GM18867 (cell line): Measurements from ENCODE around the gene RPL27A.

Experiments
- ATAC-seq: cut with Tn5 transposase; IDR thresholded peaks from one replicate; pipeline ENCODE4 v1.9.1; 2021; ENCODE audit warnings: mild to moderate bottlenecking, moderate library complexity; ENCODE audit not compliant: unreplicated experiment

RPL27A gene

GRCh38 chr11:8720352-8720751, 37.8 kb downstream of the RPL27A start:
- no peak for ATAC-seq

- ATAC-seq, result no peak
These were observed 38.4 kb downstream of the RPL27A start for GRCh38 chr11:8720868-8721608.

GRCh38 chr11:8721609-8722500, 39.3 kb downstream of the RPL27A start:
- no peak for ATAC-seq

GRCh38 chr11:8722809-8723208, 40.2 kb downstream of the RPL27A start:
- ATAC-seq, result no peak

GRCh38 chr11:8723711-8724110, 41.1 kb downstream of the RPL27A start:
- no peak for ATAC-seq

- no peak for ATAC-seq
These were observed 42.1 kb downstream of the RPL27A start for GRCh38 chr11:8724682-8725081.

- no peak for ATAC-seq
These were observed 43.8 kb downstream of the RPL27A start for GRCh38 chr11:8726395-8726794.

GRCh38 chr11:8728563-8728962, 46.0 kb downstream of the RPL27A start:
- ATAC-seq, result no peak

- no peak for ATAC-seq
These were observed 46.5 kb downstream of the RPL27A start for GRCh38 chr11:8729067-8729466.

- no peak for ATAC-seq
These were observed 47.5 kb downstream of the RPL27A start for GRCh38 chr11:8729837-8730696.

- ATAC-seq, result no peak
These were observed 48.1 kb downstream of the RPL27A start for GRCh38 chr11:8730697-8731020.

GRCh38 chr11:8731647-8732323, 49.2 kb downstream of the RPL27A start:
- no peak for ATAC-seq

GRCh38 chr11:8732324-8732670, 49.7 kb downstream of the RPL27A start:
- peak; percentile 79 for ATAC-seq

GRCh38 chr11:8732748-8733241, 50.2 kb downstream of the RPL27A start:
- peak; percentile 14 for ATAC-seq

- no peak for ATAC-seq
These were observed 51.3 kb downstream of the RPL27A start for GRCh38 chr11:8733852-8734251.

GRCh38 chr11:8735094-8735493, 52.5 kb downstream of the RPL27A start:
- ATAC-seq, result no peak

GRCh38 chr11:8739309-8739793, 56.8 kb downstream of the RPL27A start:
- ATAC-seq, result no peak
